IPS DF 4.7 (cell line): Measurements from ENCODE around the gene SLIT1.

ENCODE experiments used
- DNase-seq: peaks from one replicate; pipeline ENCODE4 v3.0.0-alpha.2; 2013; ENCODE audit warnings: low spot score; ENCODE audit errors: extremely low read depth

The SLIT1 gene

GRCh38 chr10:96978621-96979154 is 207.1 kb downstream of the SLIT1 start:
- no peak for DNase-seq

DNA sequence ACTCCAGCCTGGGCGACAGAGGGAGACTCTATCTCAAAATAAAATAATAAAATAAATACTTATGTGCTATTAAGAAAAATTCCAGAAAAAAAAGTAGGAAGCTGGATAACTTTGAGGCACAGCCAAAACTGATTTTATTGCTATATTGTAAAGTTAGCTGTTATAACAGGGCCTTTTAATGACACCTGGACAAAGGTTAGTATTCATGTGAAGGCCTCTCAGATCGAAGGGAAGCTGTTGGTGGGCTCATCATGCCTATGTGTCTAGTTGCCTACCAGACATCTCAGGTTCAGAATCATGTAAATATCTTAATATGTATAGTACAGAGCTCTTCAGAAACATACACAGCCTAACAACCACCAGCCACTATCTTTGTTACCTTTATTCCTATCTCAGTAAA is 210.6 kb downstream of the SLIT1 start:
- DNase-seq: no peak

GRCh38 chr10:96973809-96974747 is 211.7 kb downstream of the SLIT1 start:
- no peak for DNase-seq

DNA sequence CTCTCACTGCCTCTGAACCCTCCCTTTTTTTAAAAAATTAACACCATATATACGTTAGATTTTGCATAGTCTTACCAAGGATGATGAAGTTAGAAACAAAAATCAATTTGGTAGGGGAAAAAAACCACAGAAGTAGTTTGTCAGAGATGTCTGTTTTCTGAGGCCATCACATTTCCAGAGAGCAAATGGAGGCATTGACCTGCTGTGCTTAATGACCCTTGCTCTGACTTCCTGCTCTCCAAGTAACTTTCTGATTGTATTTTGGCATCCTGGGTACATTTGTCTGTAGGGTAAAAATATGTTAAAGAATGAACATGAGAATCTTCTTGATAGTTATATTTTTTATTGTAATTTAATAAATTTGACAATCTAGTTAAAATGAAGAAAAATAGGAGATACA is 213.5 kb downstream of the SLIT1 start:
- DNase-seq: no peak

- DNase-seq: no peak
These were observed 214.4 kb downstream of the SLIT1 start for GRCh38 chr10:96971324-96971723.

- no peak for DNase-seq
These were observed 216.9 kb downstream of the SLIT1 start for GRCh38 chr10:96968682-96969423.

DNA sequence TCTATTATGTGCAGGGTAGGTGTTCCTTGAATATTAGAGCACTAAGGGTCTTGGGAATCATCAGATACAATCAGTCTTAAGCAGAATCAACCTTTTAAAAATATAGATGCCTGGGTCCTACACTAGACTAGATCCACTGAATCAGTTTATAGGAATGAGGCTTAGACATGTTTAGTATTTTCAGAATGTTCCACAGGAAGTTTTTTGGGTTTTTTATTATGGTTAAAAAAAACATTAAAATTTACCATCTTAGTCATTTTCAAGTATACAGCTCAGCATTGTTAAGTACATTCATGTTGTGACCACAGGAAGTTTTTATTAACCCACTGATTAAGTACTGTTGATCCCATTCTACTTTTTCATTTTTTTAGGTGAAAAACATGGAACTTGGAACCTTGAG is 217.9 kb downstream of the SLIT1 start:
- no peak for DNase-seq

GRCh38 chr10:96964131-96964530 is 221.6 kb downstream of the SLIT1 start:
- no peak for DNase-seq

DNA sequence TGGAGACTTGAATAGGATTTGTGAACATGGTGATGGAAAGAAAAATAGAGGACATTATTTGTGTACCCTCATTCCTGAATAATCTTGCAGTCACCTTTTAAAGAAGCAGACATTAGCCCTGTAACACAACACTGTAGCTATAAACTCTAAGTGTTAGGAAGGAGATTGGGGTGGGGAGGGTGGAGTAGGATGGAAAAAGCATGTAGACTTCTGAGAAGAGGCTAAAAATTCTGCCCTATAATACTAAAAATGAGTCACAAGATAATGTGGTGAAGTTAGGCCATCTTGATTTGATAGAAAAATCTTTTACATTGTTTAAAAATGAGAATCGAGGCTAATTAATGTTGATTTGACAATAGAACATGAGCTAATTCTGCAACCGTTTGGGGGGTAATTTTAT is 224.9 kb downstream of the SLIT1 start:
- no peak for DNase-seq

- DNase-seq: no peak
These were observed 226.0 kb downstream of the SLIT1 start for GRCh38 chr10:96959733-96960132.

DNA sequence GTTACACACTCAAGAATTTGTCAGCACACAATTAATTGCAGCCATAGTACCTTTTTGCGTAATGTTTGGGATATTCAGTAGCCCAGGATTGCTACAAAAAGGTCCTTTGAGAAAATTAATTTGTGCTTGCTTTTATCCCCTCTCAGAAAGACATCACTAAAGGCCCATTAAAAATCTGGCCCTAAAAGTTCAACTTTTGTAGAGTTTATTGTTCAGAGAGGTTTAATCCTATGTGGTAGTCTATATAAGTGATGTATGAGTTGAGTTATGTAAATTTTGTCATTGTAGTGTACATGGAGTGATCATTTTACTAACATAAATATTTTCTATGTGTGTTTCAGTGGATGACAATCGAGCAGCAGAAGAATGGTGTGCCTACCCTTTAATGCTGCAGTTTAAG is 227.7 kb downstream of the SLIT1 start:
- DNase-seq: no peak

GRCh38 chr10:96955794-96956193 is 230.0 kb downstream of the SLIT1 start:
- DNase-seq: no peak

DNA sequence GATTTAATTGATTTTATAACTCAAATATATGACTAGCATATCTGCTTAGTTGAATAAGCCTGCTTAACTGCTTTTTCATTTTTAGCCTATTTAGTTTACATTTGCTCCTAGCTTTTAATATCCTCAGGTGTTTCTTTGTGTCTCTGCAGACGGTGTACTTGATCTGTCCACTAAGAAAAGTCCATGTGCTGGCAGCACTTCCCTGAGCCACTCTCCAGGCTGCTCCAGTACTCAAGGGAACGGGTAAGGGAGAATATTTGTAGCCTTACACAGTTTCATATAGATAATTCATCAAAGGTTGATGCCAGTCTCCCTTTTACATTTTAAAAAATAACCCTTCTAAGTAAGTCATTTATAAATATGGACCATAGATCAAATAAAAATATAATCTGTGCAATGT is 233.8 kb downstream of the SLIT1 start:
- DNase-seq: no peak

GRCh38 chr10:96949039-96949683 is 236.6 kb downstream of the SLIT1 start:
- DNase-seq: no peak
